COLO668 (cell line): ENCODE results near the gene TOMM40.
A peak's percentile ranks its signal among the peaks of the same experiment; 100 is the strongest.
"Not testable (repeated sequence)": the region's sequence is repeated elsewhere in the genome, so short reads cannot be mapped to it uniquely, and the experiment has no call there.

Experiments used
- DNase-seq: peaks from one replicate; lab custom pipeline; 2025; ENCODE audit not compliant: unreplicated experiment; lab: John Stamatoyannopoulos, UW

TOMM40 gene

GRCh38 chr19:44891016-44891882 lies at the start of gene TOMM40:
TOMM40 (plus strand) TSS chr19:44891254; CDS start chr19:44891416, 162 bp downstream.
- DNase-seq: peak; percentile 40

GRCh38 chr19:44845286-44845611 lies 45.8 kb upstream of the TOMM40 start:
- no peak for DNase-seq

GRCh38 chr19:44845612-44846454 lies 45.2 kb upstream of the TOMM40 start, which contains the start of gene NECTIN2:
NECTIN2 (plus strand) TSS chr19:44846297; CDS start chr19:44846526, 229 bp downstream.
- peak; percentile 94 for DNase-seq

GRCh38 chr19:44846455-44847143 lies 44.5 kb upstream of the TOMM40 start:
- no peak for DNase-seq

DNA sequence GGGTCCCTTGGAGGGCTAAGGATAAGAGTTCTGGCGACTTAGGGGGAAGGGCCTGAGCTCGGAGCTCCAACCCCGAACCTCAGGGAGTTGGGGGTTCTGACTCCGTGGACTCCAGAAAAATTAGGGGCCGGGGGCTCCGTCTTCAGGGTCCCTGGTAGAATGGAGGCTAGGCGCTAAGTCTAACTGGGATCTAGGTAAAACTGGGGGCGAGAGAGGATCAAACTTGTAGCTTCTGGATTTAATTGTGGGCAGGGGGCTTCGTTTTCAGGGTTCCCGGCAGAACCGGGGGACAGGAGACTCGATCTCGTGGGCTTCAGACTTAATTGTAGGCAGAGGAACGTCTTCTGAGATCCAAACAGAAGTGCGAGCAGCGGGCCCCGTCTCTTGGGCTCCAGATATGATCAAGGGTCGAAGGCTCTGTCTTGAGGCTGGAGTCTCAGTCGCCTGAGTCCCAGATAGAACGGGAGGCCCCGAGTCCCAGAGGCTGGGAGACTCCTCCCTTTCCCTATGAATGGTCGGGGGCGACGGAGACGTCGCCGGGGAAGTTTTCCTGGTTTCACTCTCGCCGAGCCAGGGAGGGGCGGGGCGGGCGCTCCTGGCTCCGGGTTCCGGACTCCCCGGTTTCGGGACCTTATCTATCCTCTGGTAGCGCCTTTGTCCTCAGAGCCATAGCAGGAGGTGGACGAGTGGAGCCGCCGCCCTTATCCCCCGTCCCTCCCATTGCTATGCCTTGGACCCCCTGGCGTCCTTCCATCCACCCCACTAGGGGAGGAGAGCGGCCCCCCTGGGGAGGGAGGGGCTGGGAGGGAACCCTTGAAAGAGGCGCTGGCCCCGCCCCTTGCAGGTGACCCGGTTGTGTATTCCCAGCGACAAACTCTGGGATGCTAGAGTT lies 43.7 kb upstream of the TOMM40 start:
- peak; percentile 64 for DNase-seq

DNA sequence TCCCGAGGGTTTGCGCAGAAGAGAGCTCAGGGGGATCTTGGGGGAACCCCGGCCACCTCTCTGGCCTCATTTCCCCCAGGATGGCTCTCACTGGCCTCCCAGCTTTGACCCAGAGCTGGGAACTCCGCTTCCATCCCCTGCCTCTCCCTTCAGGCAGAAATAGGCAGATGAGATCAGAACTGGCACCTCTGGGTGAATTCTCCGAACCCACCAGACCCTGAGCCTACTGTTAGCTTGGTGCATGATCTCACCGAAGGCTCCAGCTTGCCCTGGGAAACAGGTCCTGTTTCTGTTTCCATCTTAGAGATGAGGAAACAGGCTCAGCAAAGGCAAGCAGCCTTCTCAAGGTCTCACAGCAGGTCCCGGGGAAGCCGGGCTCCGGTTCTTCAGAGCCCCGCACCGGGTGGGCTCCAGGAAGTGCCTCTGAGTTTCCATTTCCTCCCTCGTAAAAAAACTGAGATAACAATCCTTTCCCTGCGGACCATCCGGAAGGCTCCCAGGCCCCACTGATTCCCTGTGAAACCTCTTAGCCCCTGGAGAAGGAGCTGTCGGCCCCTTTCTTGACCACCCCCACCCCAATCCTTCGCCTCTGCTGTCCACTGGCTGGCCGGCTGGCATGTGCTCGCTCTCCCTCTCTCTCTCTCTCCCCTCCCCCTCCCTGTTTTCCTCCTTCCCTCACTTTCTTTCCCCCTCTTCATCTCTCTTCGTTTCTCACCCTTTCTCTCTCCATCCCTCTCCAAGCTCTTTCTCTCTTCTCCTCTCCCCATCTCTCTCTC lies 42.8 kb upstream of the TOMM40 start:
- DNase-seq: peak; percentile 32

- DNase-seq: no peak
Observed at GRCh38 chr19:44848812-44849447, 42.1 kb upstream of the TOMM40 start.

GRCh38 chr19:44850641-44851109 lies 40.4 kb upstream of the TOMM40 start:
- no peak for DNase-seq

- DNase-seq: no peak
Observed at GRCh38 chr19:44851427-44851826, 39.6 kb upstream of the TOMM40 start.

DNA sequence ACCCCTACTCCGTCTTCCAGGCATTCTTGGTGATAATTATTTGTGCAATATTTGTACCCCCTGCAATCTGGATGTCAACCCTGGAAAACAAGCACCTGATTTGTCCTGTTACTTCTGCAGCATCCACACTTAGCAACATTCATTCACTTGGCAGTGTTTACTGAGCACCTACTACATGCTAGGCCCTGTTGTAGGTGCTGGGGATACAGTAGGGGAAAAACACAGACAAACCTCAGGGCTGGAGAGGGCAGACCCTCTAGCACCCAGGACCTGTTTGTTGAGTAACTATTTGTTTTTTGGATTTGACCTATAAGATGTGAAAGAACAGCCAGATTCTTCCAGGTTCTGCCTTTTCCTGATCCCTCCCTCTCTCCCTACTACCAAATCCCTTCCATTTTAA lies 35.4 kb upstream of the TOMM40 start:
- no peak for DNase-seq

DNA sequence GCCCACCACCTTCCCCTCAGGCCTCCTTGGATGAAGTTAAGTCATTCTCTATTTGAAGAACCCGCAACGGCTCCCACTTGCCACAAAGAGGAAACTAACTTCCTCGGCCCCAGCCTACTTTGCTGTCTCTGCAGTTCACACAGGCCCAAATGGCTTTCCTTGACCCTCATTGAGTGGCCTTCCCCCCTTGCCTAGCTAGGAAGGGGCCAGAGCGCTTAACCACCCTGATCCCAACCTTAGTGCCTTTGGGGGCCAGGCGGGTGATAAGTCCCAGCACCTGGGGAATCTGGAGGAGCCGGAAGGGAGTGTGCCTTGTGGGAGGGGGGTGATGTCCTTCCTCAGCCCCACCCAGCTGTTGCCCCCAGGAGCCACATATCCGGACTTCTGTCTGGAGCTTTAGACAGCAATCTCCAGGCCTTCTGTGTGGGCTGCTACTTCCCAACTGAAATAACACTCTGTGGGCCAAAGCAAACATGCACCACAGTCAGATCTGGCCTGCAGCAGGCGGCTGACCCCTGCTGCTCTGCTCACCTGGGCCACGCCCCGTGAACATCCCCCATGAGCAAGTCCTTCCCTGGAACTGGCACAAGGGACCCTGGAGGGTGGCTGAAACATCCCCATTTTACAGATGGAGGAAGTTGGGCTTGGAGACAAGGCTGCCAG lies 34.5 kb upstream of the TOMM40 start:
- peak; percentile 30 for DNase-seq

GRCh38 chr19:44857837-44858236 lies 33.2 kb upstream of the TOMM40 start:
- peak; percentile 48 for DNase-seq

- DNase-seq: not testable (repeated sequence)
Observed at GRCh38 chr19:44861576-44861975, 29.5 kb upstream of the TOMM40 start.

- DNase-seq: no peak
Observed at GRCh38 chr19:44863990-44864389, 27.1 kb upstream of the TOMM40 start.

GRCh38 chr19:44865196-44865767 lies 25.8 kb upstream of the TOMM40 start:
- DNase-seq: no peak

GRCh38 chr19:44866664-44867063 lies 24.4 kb upstream of the TOMM40 start:
- no peak for DNase-seq

- DNase-seq: no peak
Observed at GRCh38 chr19:44867578-44867977, 23.5 kb upstream of the TOMM40 start.
